GM12891 (cell line): Measurements from ENCODE around the gene COL1A1.

Source experiments
- DNase-seq: peaks from one replicate; pipeline ENCODE4 v3.0.0; 2011; ENCODE audit warnings: low spot score; ENCODE audit not compliant: insufficient read length
- FAIRE-seq: peaks from 2 replicates; lab custom pipeline; 2011; peaks lifted over from hg19 to GRCh38; lab: Jason Lieb, UNC
- PAX5 ChIP-seq: IDR thresholded peaks from 2 replicates; pipeline ENCODE4 v1.6.1; 2011; ENCODE audit warnings: low read length, moderate library complexity, mild to moderate bottlenecking; ENCODE audit not compliant: insufficient read depth, severe bottlenecking
- POLR2A ChIP-seq: IDR thresholded peaks from 2 replicates; pipeline ENCODE4 v1.6.1; 2011; ENCODE audit warnings: low read depth, low read length, control low read depth
- POLR2AphosphoS5 ChIP-seq: IDR thresholded peaks from 2 replicates; pipeline ENCODE4 v1.6.1; 2011; ENCODE audit warnings: low read depth, low read length, control low read depth
- POU2F2 ChIP-seq: IDR thresholded peaks from 2 replicates; pipeline ENCODE4 v1.6.1; 2011; ENCODE audit warnings: low read depth, mild to moderate bottlenecking, control low read depth, low read length, moderate library complexity
- SPI1 ChIP-seq: IDR thresholded peaks from 2 replicates; pipeline ENCODE4 v1.6.1; 2011; ENCODE audit warnings: low read depth, low read length, control low read depth
- TAF1 ChIP-seq: IDR thresholded peaks from 2 replicates; pipeline ENCODE4 v1.6.1; 2011; ENCODE audit warnings: low read depth, low read length, control low read depth

COL1A1 gene

DNA sequence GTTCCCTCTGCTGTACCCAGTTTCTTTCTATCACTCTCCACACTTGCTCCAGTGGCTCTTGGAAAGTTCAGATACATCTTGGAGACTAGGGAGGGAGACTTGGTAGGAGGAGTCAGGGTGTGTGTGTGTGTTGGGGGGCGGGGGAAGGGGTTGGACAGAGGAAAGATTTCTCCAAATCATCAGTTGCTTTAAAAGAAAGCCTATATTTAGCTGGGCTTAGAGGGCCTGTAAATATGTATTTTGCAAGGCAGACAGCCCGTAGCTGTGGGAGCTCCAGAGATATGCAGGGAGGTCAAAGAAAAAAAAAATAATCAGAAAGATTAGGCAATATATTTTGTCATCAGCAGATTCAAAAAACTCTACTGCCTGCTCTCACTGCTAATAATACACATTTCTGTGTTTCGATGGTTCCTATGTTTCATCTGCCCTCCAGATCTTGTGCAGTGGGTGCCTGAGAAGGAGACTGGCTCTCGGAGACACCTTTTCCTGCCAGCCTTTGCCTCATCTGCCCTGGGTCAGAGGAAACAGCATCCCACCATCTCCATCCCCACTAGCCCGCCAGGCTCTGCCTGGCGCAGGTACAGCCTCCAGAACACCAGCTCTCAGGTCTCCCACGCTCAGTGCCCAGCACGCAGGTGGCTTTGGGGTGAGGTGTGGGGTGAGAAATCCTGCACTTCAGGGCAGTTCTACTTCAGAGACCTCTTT, 46.2 kb downstream of the COL1A1 start:
- DNase-seq (no peak), FAIRE-seq (peak; percentile 84)
- TF ChIP-seq PAX5, result no peak

DNA sequence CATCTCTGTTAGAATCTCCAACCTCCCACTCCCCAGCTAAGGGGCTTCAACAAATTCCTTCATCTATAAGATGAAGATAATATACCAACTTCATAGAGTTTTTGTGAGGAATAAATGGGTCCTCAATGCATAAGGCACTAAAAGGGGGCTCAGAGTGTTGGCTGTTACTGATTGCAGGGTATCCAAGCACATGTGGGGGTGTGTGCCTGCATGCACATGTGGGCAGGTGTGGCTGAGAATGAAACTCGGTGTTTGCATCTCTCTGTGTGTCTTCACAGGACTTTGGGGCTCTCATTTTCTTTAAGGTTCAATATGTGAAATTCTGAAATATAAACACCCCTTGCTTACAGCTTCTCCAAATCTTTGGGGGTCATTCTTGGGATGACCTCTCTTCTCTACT, 46.8 kb downstream of the COL1A1 start:
- no peak for DNase-seq
- TF ChIP-seq TAF1, result peak; percentile 11; the same call in 1 of the 2 replicates
- peak; percentile 87 for TF ChIP-seq POU2F2
- no peak for TF ChIP-seq POLR2A
- FAIRE-seq, result peak; percentile 88

GRCh38 chr17:50153650-50154575, 47.5 kb downstream of the COL1A1 start:
- FAIRE-seq (peak; percentile 76), DNase-seq (no peak)
- TF ChIP-seq TAF1 (no peak), SPI1 (no peak), POLR2A (no peak), POLR2AphosphoS5 (no peak), PAX5 (no peak), POU2F2 (no peak)

DNA sequence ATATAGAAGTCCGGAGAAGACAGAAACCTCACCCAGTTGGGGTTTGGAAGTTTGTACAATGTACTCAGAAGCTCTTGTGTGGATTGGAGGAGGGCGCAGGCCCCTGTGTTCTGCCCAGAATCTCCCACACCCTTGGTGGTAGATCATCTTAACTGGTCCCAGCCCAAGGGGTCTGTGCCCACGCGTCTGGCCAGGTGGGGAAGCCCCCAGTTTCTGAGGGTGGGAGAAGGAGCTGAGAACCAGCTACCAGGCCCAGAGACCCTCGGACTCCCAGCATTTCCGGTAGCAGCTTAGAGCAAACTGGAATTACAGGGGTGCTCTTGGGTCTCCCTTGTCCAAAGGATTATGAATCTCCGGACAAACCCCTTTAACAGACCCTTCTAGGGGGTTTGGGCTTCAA, 48.7 kb downstream of the COL1A1 start:
- DNase-seq (no peak), FAIRE-seq (no peak)
- no peak for TF ChIP-seq POU2F2
- no peak for TF ChIP-seq POLR2A
- no peak for TF ChIP-seq PAX5
- no peak for TF ChIP-seq TAF1
- TF ChIP-seq SPI1, result no peak
- TF ChIP-seq POLR2AphosphoS5, result no peak

GRCh38 chr17:50151937-50152547, 49.4 kb downstream of the COL1A1 start:
- DNase-seq (no peak), FAIRE-seq (peak; percentile 85)
- TF ChIP-seq PAX5 (no peak), POU2F2 (peak; percentile 44; the same call in 1 of the 2 replicates), POLR2AphosphoS5 (no peak), TAF1 (peak; percentile 31; the same call in 1 of the 2 replicates), POLR2A (no peak; the same call in 1 of the 2 replicates), SPI1 (peak; percentile 30; the same call in 1 of the 2 replicates)

DNA sequence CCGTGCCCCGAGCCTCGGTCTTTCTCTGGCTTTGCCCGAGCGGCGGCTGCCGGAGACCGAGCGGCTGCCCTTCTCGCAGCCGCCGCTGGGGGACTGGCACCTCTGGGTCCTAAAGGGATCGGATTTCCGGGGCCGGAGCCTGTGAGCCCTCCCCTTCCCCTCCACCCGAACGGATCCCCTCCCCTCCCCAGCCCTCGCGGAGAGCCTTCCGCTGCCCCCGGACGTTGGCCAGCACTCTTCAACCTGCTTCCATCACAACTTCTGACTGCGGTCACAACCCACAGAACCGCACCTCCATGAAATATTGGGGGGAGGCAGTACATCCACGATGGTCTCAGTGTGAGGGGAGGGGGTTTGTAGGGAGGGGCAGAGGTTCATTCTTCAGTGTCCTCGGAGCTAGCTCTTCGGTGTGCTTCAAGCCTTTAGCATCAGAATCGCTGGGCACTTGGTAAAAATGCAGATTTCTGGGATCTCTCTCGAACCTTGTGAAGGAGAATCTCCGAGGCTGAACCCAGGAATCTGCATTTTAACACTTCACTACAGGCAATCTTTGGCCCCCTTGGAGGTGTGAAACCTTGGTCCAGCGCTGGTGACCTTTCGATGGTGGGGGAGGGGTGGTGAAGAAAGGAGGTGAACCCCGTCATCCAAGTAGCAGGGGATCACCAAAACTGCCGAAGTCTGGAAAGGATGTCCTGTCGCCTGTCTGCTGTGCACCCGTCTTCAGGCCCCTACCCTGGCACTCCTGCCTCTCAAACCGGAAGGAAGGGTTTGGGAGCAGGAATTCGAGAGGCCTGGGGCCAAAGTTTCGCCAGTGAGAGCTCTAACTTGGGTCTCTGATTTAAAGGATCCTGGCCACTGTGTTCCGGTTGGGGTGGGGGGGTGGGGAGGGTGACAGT, 50.1 kb downstream of the COL1A1 start:
- peak; percentile 95 for DNase-seq
- FAIRE-seq, result peak; percentile 91
- TF ChIP-seq POU2F2 (no peak), SPI1 (no peak), TAF1 (peak; percentile 62; the same call in 1 of the 2 replicates), POLR2A (peak; percentile 46; the same call in 1 of the 2 replicates), POLR2AphosphoS5 (no peak), PAX5 (no peak)

GRCh38 chr17:50150354-50151040, 50.9 kb downstream of the COL1A1 start, which contains the start of gene PPP1R9B:
PPP1R9B (minus strand) TSS chr17:50150677; CDS start chr17:50150513, 164 bp downstream.
- DNase-seq (no peak), FAIRE-seq (no peak)
- no peak for TF ChIP-seq POLR2AphosphoS5
- TF ChIP-seq SPI1, result no peak
- no peak for TF ChIP-seq POLR2A
- TF ChIP-seq TAF1, result no peak
- 0 out of 2 replicates have a peak, but pooled peaks have one; percentile 10 for TF ChIP-seq POU2F2
- TF ChIP-seq PAX5, result no peak
